Activated naive CD8-positive, alpha-beta T cell (primary cell): Measurements from ENCODE around the gene ZNF469.

Experiments
- H3K27ac Mint-ChIP-seq: one replicate; pipeline ENCODE4 v1.8.0; 2021; ENCODE audit warnings: mixed read lengths
- H3K27me3 Mint-ChIP-seq: one replicate; pipeline ENCODE4 v1.8.0; 2021; ENCODE audit warnings: mixed read lengths
- H3K36me3 Mint-ChIP-seq: one replicate; pipeline ENCODE4 v1.8.0; 2021; ENCODE audit warnings: mixed read lengths
- H3K4me1 Mint-ChIP-seq: one replicate; pipeline ENCODE4 v1.8.0; 2021; ENCODE audit warnings: low read depth, mixed read lengths
- H3K4me3 Mint-ChIP-seq: one replicate; pipeline ENCODE4 v1.8.0; 2021; ENCODE audit warnings: mild to moderate bottlenecking, mixed read lengths
- H3K9me3 Mint-ChIP-seq: one replicate; pipeline ENCODE4 v1.8.0; 2021; ENCODE audit warnings: low read depth, mixed read lengths

ZNF469 gene

GRCh38 chr16:88398170-88398873, 15.6 kb downstream of the ZNF469 start:
- Mint-ChIP-seq H3K27ac (no peak overlapping the region), H3K4me1 (no peaks in the 10 kb centered on the region)

GRCh38 chr16:88398874-88399178, 16.1 kb downstream of the ZNF469 start:
- Mint-ChIP-seq H3K4me3 (no peak overlapping the region), H3K4me1 (no peaks in the 10 kb centered on the region), H3K36me3 (no peaks in the 10 kb centered on the region), H3K27me3 (no peaks in the 10 kb centered on the region), H3K27ac (no peak overlapping the region), H3K9me3 (no peaks in the 10 kb centered on the region)

More at GRCh38 chr16:88398170-88398873, 15.6 kb downstream of the ZNF469 start:
- H3K9me3 Mint-ChIP-seq = no peaks in the 10 kb centered on the region
- no peak overlapping the region for H3K4me3 Mint-ChIP-seq
- no peaks in the 10 kb centered on the region for H3K27me3 Mint-ChIP-seq
- H3K36me3 Mint-ChIP-seq = no peaks in the 10 kb centered on the region

- Mint-ChIP-seq H3K36me3 (no peaks in the 10 kb centered on the region), H3K27ac (no peak overlapping the region), H3K4me1 (no peaks in the 10 kb centered on the region), H3K9me3 (no peaks in the 10 kb centered on the region), H3K27me3 (no peaks in the 10 kb centered on the region), H3K4me3 (no peak overlapping the region)
These were observed 17.4 kb downstream of the ZNF469 start for GRCh38 chr16:88400186-88400585.

- Mint-ChIP-seq H3K4me3 (no peak overlapping the region), H3K4me1 (no peaks in the 10 kb centered on the region), H3K36me3 (no peaks in the 10 kb centered on the region), H3K9me3 (no peaks in the 10 kb centered on the region), H3K27ac (no peak overlapping the region), H3K27me3 (no peaks in the 10 kb centered on the region)
These were observed 19.0 kb downstream of the ZNF469 start for GRCh38 chr16:88401604-88402246.

GRCh38 chr16:88402551-88403240, 19.9 kb downstream of the ZNF469 start:
- H3K4me1 Mint-ChIP-seq = peaks cover 1% of the 10 kb centered on the region
- no peaks in the 10 kb centered on the region for H3K27me3 Mint-ChIP-seq
- H3K9me3 Mint-ChIP-seq = no peaks in the 10 kb centered on the region
- H3K27ac Mint-ChIP-seq = no peak overlapping the region
- no peaks in the 10 kb centered on the region for H3K36me3 Mint-ChIP-seq
- H3K4me3 Mint-ChIP-seq = no peak overlapping the region

GRCh38 chr16:88403794-88404581, 21.2 kb downstream of the ZNF469 start:
- Mint-ChIP-seq H3K27me3 (no peaks in the 10 kb centered on the region), H3K27ac (no peak overlapping the region), H3K36me3 (no peaks in the 10 kb centered on the region), H3K4me1 (peaks cover 5% of the 10 kb centered on the region), H3K4me3 (no peak overlapping the region), H3K9me3 (no peaks in the 10 kb centered on the region)

GRCh38 chr16:88404769-88405168, 22.0 kb downstream of the ZNF469 start:
- Mint-ChIP-seq H3K4me3 (no peak overlapping the region), H3K9me3 (no peaks in the 10 kb centered on the region), H3K27me3 (no peaks in the 10 kb centered on the region), H3K36me3 (no peaks in the 10 kb centered on the region), H3K27ac (no peak overlapping the region), H3K4me1 (peaks cover 5% of the 10 kb centered on the region)

GRCh38 chr16:88405216-88406060, 22.7 kb downstream of the ZNF469 start:
- Mint-ChIP-seq H3K9me3 (no peaks in the 10 kb centered on the region), H3K27ac (no peak overlapping the region), H3K4me3 (no peak overlapping the region), H3K27me3 (no peaks in the 10 kb centered on the region), H3K36me3 (no peaks in the 10 kb centered on the region), H3K4me1 (peaks cover 5% of the 10 kb centered on the region)

- H3K27ac Mint-ChIP-seq = no peak overlapping the region
- H3K4me3 Mint-ChIP-seq = no peak overlapping the region
- H3K27me3 Mint-ChIP-seq = no peaks in the 10 kb centered on the region
- H3K36me3 Mint-ChIP-seq = no peaks in the 10 kb centered on the region
- no peaks in the 10 kb centered on the region for H3K9me3 Mint-ChIP-seq
- peaks cover 5% of the 10 kb centered on the region for H3K4me1 Mint-ChIP-seq
These were observed 23.6 kb downstream of the ZNF469 start for GRCh38 chr16:88406096-88407041.

GRCh38 chr16:88407042-88407420, 24.3 kb downstream of the ZNF469 start:
- Mint-ChIP-seq H3K36me3 (no peaks in the 10 kb centered on the region), H3K27ac (no peak overlapping the region), H3K4me3 (no peak overlapping the region), H3K9me3 (no peaks in the 10 kb centered on the region), H3K27me3 (no peaks in the 10 kb centered on the region), H3K4me1 (peaks cover 5% of the 10 kb centered on the region)

GRCh38 chr16:88407807-88408206, 25.0 kb downstream of the ZNF469 start:
- Mint-ChIP-seq H3K9me3 (no peaks in the 10 kb centered on the region), H3K27ac (no peak overlapping the region), H3K36me3 (no peaks in the 10 kb centered on the region), H3K27me3 (no peaks in the 10 kb centered on the region), H3K4me3 (no peak overlapping the region), H3K4me1 (peaks cover 5% of the 10 kb centered on the region)

GRCh38 chr16:88408561-88409142, 25.9 kb downstream of the ZNF469 start:
- Mint-ChIP-seq H3K27me3 (no peaks in the 10 kb centered on the region), H3K9me3 (no peaks in the 10 kb centered on the region), H3K4me3 (no peak overlapping the region), H3K4me1 (peaks cover 5% of the 10 kb centered on the region), H3K27ac (no peak overlapping the region), H3K36me3 (no peaks in the 10 kb centered on the region)

- Mint-ChIP-seq H3K4me3 (no peak overlapping the region), H3K27ac (no peak overlapping the region), H3K4me1 (peaks cover 5% of the 10 kb centered on the region), H3K9me3 (no peaks in the 10 kb centered on the region), H3K27me3 (no peaks in the 10 kb centered on the region), H3K36me3 (no peaks in the 10 kb centered on the region)
These were observed 26.7 kb downstream of the ZNF469 start for GRCh38 chr16:88409296-88410065.
